H9 (cell line): Measurements from ENCODE around the gene P2RX5. TPM values are rescaled to one million over a fixed set of nuclear protein-coding genes. Genes with fewer than 3 reads are reported as not detected.

Experiments used
- DNase-seq: peaks from one replicate; pipeline ENCODE4 v3.0.0-alpha.2; 2017
- H2AFZ ChIP-seq: one replicate; pipeline ENCODE4 v1.6.1; 2013; ENCODE audit warnings: mild to moderate bottlenecking, low read length, control low read depth, moderate library complexity
- H2AK5ac ChIP-seq: 2 replicates; pipeline ENCODE4 v1.6.1; 2013; ENCODE audit warnings: low read length, control low read depth, mixed read lengths; ENCODE audit not compliant: insufficient read length
- H2BK120ac ChIP-seq: one replicate; pipeline ENCODE4 v1.6.1; 2013; ENCODE audit warnings: low read depth, mild to moderate bottlenecking, low read length, control low read depth, inconsistent platforms; ENCODE audit not compliant: poor library complexity, severe bottlenecking
- H2BK12ac ChIP-seq: 2 replicates; pipeline ENCODE4 v1.6.1; 2013; ENCODE audit warnings: low read length, control low read depth, mixed read lengths, low read depth; ENCODE audit not compliant: insufficient read length
- H2BK15ac ChIP-seq: 2 replicates; pipeline ENCODE4 v1.6.1; 2013; ENCODE audit warnings: low read depth, low read length, control low read depth
- H2BK20ac ChIP-seq: one replicate; pipeline ENCODE4 v1.6.1; 2013; ENCODE audit warnings: low read depth, mild to moderate bottlenecking, low read length, control low read depth, inconsistent platforms; ENCODE audit not compliant: poor library complexity, severe bottlenecking
- H2BK5ac ChIP-seq: 2 replicates; pipeline ENCODE4 v1.6.1; 2013; ENCODE audit warnings: low read length, control low read depth, mixed read lengths; ENCODE audit not compliant: insufficient read length
- H3K14ac ChIP-seq: 2 replicates; pipeline ENCODE4 v1.6.1; 2013; ENCODE audit warnings: low read length, control low read depth; ENCODE audit not compliant: insufficient read depth
- H3K18ac ChIP-seq: 2 replicates; pipeline ENCODE4 v1.6.1; 2013; ENCODE audit warnings: low read depth, mild to moderate bottlenecking, mixed read lengths, low read length, control low read depth; ENCODE audit not compliant: insufficient read length
- H3K23ac ChIP-seq: 2 replicates; pipeline ENCODE4 v1.6.1; 2013; ENCODE audit warnings: low read length, control low read depth, mixed read lengths, low read depth; ENCODE audit not compliant: insufficient read length
- H3K23me2 ChIP-seq: 2 replicates; pipeline ENCODE4 v1.6.1; 2013; ENCODE audit warnings: low read depth, mild to moderate bottlenecking, mixed read lengths, low read length, control low read depth; ENCODE audit not compliant: insufficient read length, poor library complexity, severe bottlenecking
- H3K27ac ChIP-seq: 2 replicates; pipeline ENCODE4 v1.5.1; 2013; ENCODE audit warnings: low read length, control low read depth, mixed read lengths, low read depth; ENCODE audit not compliant: insufficient read length
- H3K27me3 ChIP-seq: 2 replicates; pipeline ENCODE4 v1.6.1; 2013; ENCODE audit warnings: low read length, control low read depth, inconsistent platforms; ENCODE audit not compliant: insufficient read depth
- H3K4ac ChIP-seq: 2 replicates; pipeline ENCODE4 v1.6.1; 2013; ENCODE audit warnings: low read depth, mild to moderate bottlenecking, control low read depth, inconsistent platforms, low read length, moderate library complexity
- H3K4me1 ChIP-seq: 2 replicates; pipeline ENCODE4 v1.6.1; 2013; ENCODE audit warnings: low read length, control low read depth, inconsistent platforms; ENCODE audit not compliant: insufficient read depth
- H3K4me2 ChIP-seq: 2 replicates; pipeline ENCODE4 v1.6.1; 2013; ENCODE audit warnings: low read length, control low read depth, mixed read lengths; ENCODE audit not compliant: insufficient read length, insufficient read depth
- H3K56ac ChIP-seq: 2 replicates; pipeline ENCODE4 v1.6.1; 2013; ENCODE audit warnings: low read depth, mild to moderate bottlenecking, mixed read lengths, low read length, control low read depth; ENCODE audit not compliant: insufficient read length
- H3K79me1 ChIP-seq: 2 replicates; pipeline ENCODE4 v1.6.1; 2013; ENCODE audit warnings: low read depth, mild to moderate bottlenecking, moderate library complexity, low read length, control low read depth, inconsistent platforms; ENCODE audit not compliant: insufficient read depth, poor library complexity, severe bottlenecking
- H3K79me2 ChIP-seq: 2 replicates; pipeline ENCODE4 v1.6.1; 2013; ENCODE audit warnings: low read length, control low read depth, inconsistent platforms; ENCODE audit not compliant: insufficient read depth
- H3K9ac ChIP-seq: 2 replicates; pipeline ENCODE4 v1.6.1; 2013; ENCODE audit warnings: low read length, control low read depth, mixed read lengths; ENCODE audit not compliant: insufficient read length; ENCODE audit errors: extremely low read depth
- H3K9me3 ChIP-seq: one replicate; pipeline ENCODE4 v1.6.1; 2013; ENCODE audit warnings: low read depth, low read length, inconsistent platforms; ENCODE audit not compliant: control insufficient read depth
- H3T11ph ChIP-seq: one replicate; pipeline ENCODE4 v1.6.1; 2013; ENCODE audit warnings: mild to moderate bottlenecking, low read length, control low read depth, inconsistent platforms
- H4K20me1 ChIP-seq: one replicate; pipeline ENCODE4 v1.6.1; 2013; ENCODE audit not compliant: control insufficient read depth, insufficient read length, insufficient read depth
- H4K5ac ChIP-seq: 2 replicates; pipeline ENCODE4 v1.6.1; 2013; ENCODE audit warnings: low read depth, mild to moderate bottlenecking, mixed read lengths, low read length, control low read depth; ENCODE audit not compliant: insufficient read length
- H4K8ac ChIP-seq: replicated peaks from 2 replicates; pipeline ENCODE4 v1.6.1; 2013; ENCODE audit warnings: low read length, control low read depth, mixed read lengths, low read depth; ENCODE audit not compliant: insufficient read length
- H4K91ac ChIP-seq: 2 replicates; pipeline ENCODE4 v1.6.1; 2013; ENCODE audit warnings: low read depth, mild to moderate bottlenecking, moderate library complexity, mixed read lengths, low read length, control low read depth; ENCODE audit not compliant: insufficient read length
- H3K27ac Mint-ChIP-seq, 3 experiments: 2 replicates in 2 of 3; 3 replicates in 1 of 3; pipeline ENCODE4 v1.8.0; 2020 to 2021; ENCODE audit warnings: mixed read lengths in 3 of 3, mild to moderate bottlenecking in 1 of 3, moderate library complexity in 1 of 3
- H3K27me3 Mint-ChIP-seq: 2 replicates; pipeline ENCODE4 v1.8.0; 2021; ENCODE audit warnings: low read depth, mild to moderate bottlenecking, moderate library complexity, mixed read lengths
- H3K36me3 Mint-ChIP-seq, 3 experiments: 2 replicates in 2 of 3; 3 replicates in 1 of 3; pipeline ENCODE4 v1.8.0; 2020 to 2021; ENCODE audit warnings: low read depth in 3 of 3, mixed read lengths in 3 of 3; ENCODE audit not compliant: insufficient read depth in 1 of 3
- H3K4me1 Mint-ChIP-seq, 2 experiments: 2 replicates each; pipeline ENCODE4 v1.8.0; 2020; ENCODE audit warnings: mixed read lengths in 2 of 2
- H3K4me3 Mint-ChIP-seq, 2 experiments: 2 replicates in 1 of 2; 3 replicates in 1 of 2; pipeline ENCODE4 v1.8.0; 2020 to 2021; ENCODE audit warnings: mild to moderate bottlenecking in 2 of 2, mixed read lengths in 2 of 2, moderate library complexity in 1 of 2
- H3K9me3 Mint-ChIP-seq, 2 experiments: 2 replicates in 1 of 2; 3 replicates in 1 of 2; pipeline ENCODE4 v1.8.0; 2020; ENCODE audit warnings: mild to moderate bottlenecking in 2 of 2, mixed read lengths in 2 of 2, moderate library complexity in 1 of 2
- CTCF ChIP-seq: fragments of 200-600 bp; sonication (generic); conservative IDR thresholded peaks from 3 replicates; pipeline ENCODE4 v1.8.0; 2021; ENCODE audit warnings: antibody characterized with exemption, mild to moderate bottlenecking
- WGBS: extraction: QIAGEN DNeasy Blood & Tissue Kit; methylation state at CpG from one replicate; pipeline ENCODE4 v1.1.7; 2013; ENCODE audit warnings: missing lambda C conversion rate, low lambda C conversion rate, mixed read lengths; ENCODE audit not compliant: insufficient read length; ENCODE audit errors: extremely low coverage; 5-methylcytosine and 5-hydroxymethylcytosine counted together
- total RNA-seq: library from RNA; stranded (reverse); gene quantifications from 2 replicates; pipeline ENCODE4 v1.2.1, GENCODE V29; 2021

The P2RX5 gene
- total RNA-seq, 1 experiment from 2014 or later: 4.7 TPM

GRCh38 chr17:3632287-3632686, 63.7 kb downstream of the P2RX5 start:
- TF ChIP-seq CTCF: no peak
- no peak overlapping the region for H3K23ac ChIP-seq

More at GRCh38 chr17:3632287-3632686, 63.7 kb downstream of the P2RX5 start:
- H3K4me1 ChIP-seq: no peaks in the 10 kb centered on the region
- no peak overlapping the region for H3K56ac ChIP-seq
- Mint-ChIP-seq H3K9me3 (no peaks in the 10 kb centered on the region), H3K27me3 (no peaks in the 10 kb centered on the region), H3K36me3 (peaks cover 20 to 42% (median 42%) of the 10 kb centered on the region in 3 experiments; a peak in 6 of 7 replicates), H3K4me1 (peaks cover 8 to 9% of the 10 kb centered on the region in 2 experiments), H3K4me3 (no peak overlapping the region; a peak in 1 of 5 replicates), H3K27ac (no peak overlapping the region; a peak in 1 of 7 replicates)
- H3T11ph ChIP-seq: no peak overlapping the region
- no peak overlapping the region for H3K27ac ChIP-seq
- H4K8ac ChIP-seq: no peak overlapping the region
- H2AFZ ChIP-seq: no peak overlapping the region
- H3K79me1 ChIP-seq: peaks cover 9% of the 10 kb centered on the region
- no peak overlapping the region for H2BK15ac ChIP-seq
- no peak overlapping the region; the same call in 1 of the 2 replicates for H3K14ac ChIP-seq
- no peak overlapping the region for H2BK5ac ChIP-seq
- H4K5ac ChIP-seq: no peak overlapping the region
- H4K91ac ChIP-seq: no peak overlapping the region
- no peak overlapping the region for H2BK12ac ChIP-seq
- no CpG with 5 or more reads among the region's 7 CpGs for WGBS
- no peak overlapping the region for H3K4me2 ChIP-seq
- H3K18ac ChIP-seq: no peak overlapping the region
- no peak overlapping the region for H3K9ac ChIP-seq
- no peak overlapping the region for H2BK20ac ChIP-seq
- no peaks in the 10 kb centered on the region for H3K27me3 ChIP-seq
- peaks cover 10% of the 10 kb centered on the region for H3K23me2 ChIP-seq
- no peak for DNase-seq
- no peaks in the 10 kb centered on the region for H3K9me3 ChIP-seq
- no peak overlapping the region for H2BK120ac ChIP-seq
- peaks cover 7% of the 10 kb centered on the region; the same call in 1 of the 2 replicates for H3K79me2 ChIP-seq
- H2AK5ac ChIP-seq: no peak overlapping the region
- H4K20me1 ChIP-seq: no peaks in the 10 kb centered on the region
- no peak overlapping the region for H3K4ac ChIP-seq
